Epithelial cell of esophagus (primary cell): ENCODE data around the gene TENM3.
A peak's percentile ranks its signal among the peaks of the same experiment; 100 is the strongest.

Experiments used
- DNase-seq: peaks from one replicate; pipeline ENCODE4 v3.0.0; 2010; ENCODE audit warnings: low read depth
- H3K4me3 ChIP-seq: 2 replicates; pipeline ENCODE4 v1.5.1; 2011; ENCODE audit warnings: mild to moderate bottlenecking, low read length, control low read depth
- TF ChIP-seq, protein P1 (sequence below): IDR thresholded peaks from 2 replicates; pipeline ENCODE4 v1.5.1; 2011; ENCODE audit warnings: low read depth, mild to moderate bottlenecking, low read length, control low read depth, inconsistent platforms; ENCODE audit not compliant: insufficient read depth; ENCODE audit errors: missing control alignments

Gene TENM3

DNA sequence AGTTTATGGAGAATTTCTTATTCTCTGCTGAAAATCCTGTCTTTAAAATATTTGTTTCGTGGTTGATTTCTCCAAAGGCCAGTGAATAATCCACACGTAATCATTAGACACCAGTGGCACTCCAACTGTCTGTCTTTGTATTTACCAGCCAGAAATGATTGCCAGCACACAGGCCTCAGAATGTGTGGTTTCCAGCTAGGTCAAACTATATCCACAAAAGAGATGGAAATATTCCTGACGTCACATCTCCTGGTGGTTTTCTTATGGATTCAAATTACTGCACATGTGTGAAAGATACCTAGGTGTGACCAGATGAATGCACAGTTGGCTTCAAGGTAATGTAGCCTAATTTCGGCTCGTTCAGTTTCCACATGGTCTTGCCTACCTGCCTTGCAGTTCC lies 27.2 kb upstream of the TENM3 start:
- H3K4me3 ChIP-seq: no peak overlapping the region
- no peak for DNase-seq
- TF ChIP-seq, protein P1, sequence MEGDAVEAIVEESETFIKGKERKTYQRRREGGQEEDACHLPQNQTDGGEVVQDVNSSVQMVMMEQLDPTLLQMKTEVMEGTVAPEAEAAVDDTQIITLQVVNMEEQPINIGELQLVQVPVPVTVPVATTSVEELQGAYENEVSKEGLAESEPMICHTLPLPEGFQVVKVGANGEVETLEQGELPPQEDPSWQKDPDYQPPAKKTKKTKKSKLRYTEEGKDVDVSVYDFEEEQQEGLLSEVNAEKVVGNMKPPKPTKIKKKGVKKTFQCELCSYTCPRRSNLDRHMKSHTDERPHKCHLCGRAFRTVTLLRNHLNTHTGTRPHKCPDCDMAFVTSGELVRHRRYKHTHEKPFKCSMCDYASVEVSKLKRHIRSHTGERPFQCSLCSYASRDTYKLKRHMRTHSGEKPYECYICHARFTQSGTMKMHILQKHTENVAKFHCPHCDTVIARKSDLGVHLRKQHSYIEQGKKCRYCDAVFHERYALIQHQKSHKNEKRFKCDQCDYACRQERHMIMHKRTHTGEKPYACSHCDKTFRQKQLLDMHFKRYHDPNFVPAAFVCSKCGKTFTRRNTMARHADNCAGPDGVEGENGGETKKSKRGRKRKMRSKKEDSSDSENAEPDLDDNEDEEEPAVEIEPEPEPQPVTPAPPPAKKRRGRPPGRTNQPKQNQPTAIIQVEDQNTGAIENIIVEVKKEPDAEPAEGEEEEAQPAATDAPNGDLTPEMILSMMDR: no peak

DNA sequence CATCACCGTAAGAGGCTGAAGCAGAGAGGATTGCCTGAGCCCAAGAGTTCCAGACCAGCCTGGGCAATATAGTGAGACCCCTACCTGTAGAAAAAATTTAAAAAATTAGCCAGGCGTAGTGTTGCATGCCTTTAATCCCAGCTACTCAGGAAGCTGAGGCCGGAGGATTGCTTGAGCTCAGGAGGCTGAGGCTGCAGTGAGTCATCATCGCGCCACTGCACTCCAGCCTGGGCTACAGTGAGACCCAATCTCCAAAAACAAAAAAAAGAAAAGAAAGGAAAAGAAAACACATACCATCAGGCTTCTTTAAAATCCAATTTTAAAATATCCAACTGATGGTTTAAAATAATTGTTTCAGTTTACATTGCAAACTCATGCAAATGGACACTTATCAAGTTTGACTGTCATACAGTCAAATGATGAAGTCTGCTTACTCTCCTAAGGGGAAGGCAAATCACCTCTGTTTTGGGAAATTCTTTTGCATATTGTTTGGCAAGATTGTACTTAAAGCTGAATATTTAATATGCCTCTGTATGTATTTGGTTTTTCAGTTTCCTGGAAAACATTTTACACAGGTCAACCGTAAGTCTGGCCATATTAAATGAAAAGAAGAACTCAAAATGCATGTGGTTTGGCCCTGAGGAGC lies 23.7 kb upstream of the TENM3 start:
- TF ChIP-seq, protein P1: no peak
- H3K4me3 ChIP-seq: no peak overlapping the region
- peak; percentile 46 for DNase-seq

DNA sequence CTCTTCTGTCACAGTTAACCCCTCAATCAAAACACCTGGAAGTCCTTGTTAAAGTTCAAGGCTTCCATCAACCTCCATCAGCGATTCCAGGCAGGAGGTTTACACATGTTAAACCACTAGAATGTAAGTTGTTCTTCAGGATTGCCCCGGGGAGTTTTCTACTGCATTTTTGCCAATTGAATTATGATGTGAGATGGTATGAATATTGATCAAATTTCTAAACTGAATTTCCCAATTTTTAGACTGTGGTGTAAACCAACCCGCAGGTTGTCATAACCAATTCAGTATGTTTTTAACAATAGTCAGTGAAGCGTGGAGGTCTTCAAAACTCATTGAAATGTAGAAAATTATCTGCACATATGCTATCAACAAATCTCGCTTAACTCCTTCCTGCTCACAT lies 21.2 kb upstream of the TENM3 start:
- DNase-seq: no peak
- H3K4me3 ChIP-seq: no peak overlapping the region
- TF ChIP-seq, protein P1: no peak

GRCh38 chr4:182222766-182223165 lies 20.4 kb upstream of the TENM3 start:
- H3K4me3 ChIP-seq: no peak overlapping the region
- DNase-seq: peak; percentile 55
- TF ChIP-seq, protein P1: no peak

DNA sequence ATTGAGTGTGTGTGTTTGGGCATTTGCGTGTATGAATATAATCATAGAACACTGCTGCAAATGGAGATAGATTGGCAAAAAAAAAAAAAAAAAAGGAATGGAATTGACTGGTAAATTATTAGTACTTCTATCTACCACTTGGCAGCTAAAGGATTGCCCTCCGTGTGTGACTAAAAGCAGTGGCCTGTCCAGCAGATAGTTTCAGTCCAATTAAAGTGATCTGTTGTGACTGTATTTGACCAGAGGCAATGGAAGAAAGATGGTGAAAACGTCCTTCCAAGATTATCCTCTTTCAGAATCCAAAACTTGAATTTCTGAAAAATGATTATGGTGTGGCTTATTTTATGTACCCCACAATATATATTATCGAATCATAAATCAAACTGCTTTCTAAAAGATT lies 19.5 kb upstream of the TENM3 start:
- DNase-seq: no peak
- no peak overlapping the region for H3K4me3 ChIP-seq

GRCh38 chr4:182224192-182224850 lies 18.9 kb upstream of the TENM3 start:
- no peak for DNase-seq
- TF ChIP-seq, protein P1: no peak
- no peak overlapping the region for H3K4me3 ChIP-seq

More for the DNA sequence above, 19.5 kb upstream of the TENM3 start:
- TF ChIP-seq, protein P1: no peak

DNA sequence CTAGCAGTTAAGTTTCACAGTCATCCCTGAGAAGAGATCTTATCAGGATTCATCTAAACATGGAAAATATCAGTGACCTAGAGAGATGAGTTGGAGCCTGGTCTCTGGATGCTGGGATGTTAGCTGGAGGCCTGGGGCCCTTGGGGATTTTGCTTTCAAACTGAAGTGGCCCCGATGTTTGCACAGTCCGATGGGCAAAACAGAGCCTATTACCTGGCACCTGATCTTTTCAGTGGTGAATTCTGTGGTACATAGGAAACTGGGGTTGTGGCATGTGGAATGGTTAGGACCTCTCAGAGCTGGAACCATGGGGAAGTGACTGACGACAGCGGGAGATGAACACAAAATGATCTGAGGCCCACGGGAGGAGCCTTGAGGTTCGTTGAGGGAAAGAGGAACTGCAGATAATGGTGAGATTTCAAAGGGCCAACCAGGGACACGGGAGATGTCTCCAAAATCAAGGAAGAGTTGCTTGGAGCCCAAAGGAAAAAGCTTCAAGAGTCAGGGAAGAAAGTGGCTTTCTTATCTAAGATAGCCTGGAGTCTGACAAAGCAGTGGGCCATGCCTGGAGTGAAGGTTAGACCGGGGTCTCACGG lies 17.8 kb upstream of the TENM3 start:
- no peak for DNase-seq
- TF ChIP-seq, protein P1: no peak
- H3K4me3 ChIP-seq: no peak overlapping the region
